Glutamatergic neuron (in vitro differentiated cells): ENCODE measurements around the gene RHOF. TPM values are rescaled to one million over a fixed set of nuclear protein-coding genes. Genes with fewer than 3 reads are reported as not detected.

ENCODE experiments used
- DNase-seq: peaks from one replicate; pipeline ENCODE4 v3.0.0; 2022
- H3K27ac Mint-ChIP-seq: one replicate; pipeline ENCODE4 v1.8.0; 2020; ENCODE audit warnings: mild to moderate bottlenecking, mixed read lengths, inconsistent platforms; ENCODE audit not compliant: unreplicated experiment
- H3K27me3 Mint-ChIP-seq: one replicate; pipeline ENCODE4 v1.8.0; 2020; ENCODE audit warnings: mild to moderate bottlenecking, moderate library complexity, mixed read lengths, inconsistent platforms; ENCODE audit not compliant: unreplicated experiment
- H3K36me3 Mint-ChIP-seq: one replicate; pipeline ENCODE4 v1.8.0; 2020; ENCODE audit warnings: mild to moderate bottlenecking, mixed read lengths, inconsistent platforms; ENCODE audit not compliant: unreplicated experiment
- H3K4me1 Mint-ChIP-seq: one replicate; pipeline ENCODE4 v1.8.0; 2020; ENCODE audit warnings: mild to moderate bottlenecking, low read depth, mixed read lengths, inconsistent platforms; ENCODE audit not compliant: unreplicated experiment
- H3K4me3 Mint-ChIP-seq: one replicate; pipeline ENCODE4 v1.8.0; 2020; ENCODE audit warnings: mild to moderate bottlenecking, mixed read lengths, inconsistent platforms; ENCODE audit not compliant: unreplicated experiment
- H3K9me3 Mint-ChIP-seq: one replicate; pipeline ENCODE4 v1.8.0; 2020; ENCODE audit warnings: mild to moderate bottlenecking, moderate library complexity, mixed read lengths, inconsistent platforms; ENCODE audit not compliant: unreplicated experiment
- total RNA-seq: library from RNA; stranded (reverse); fragmentation: NEBNext Ultra II Directional; extraction: Animal tissue kit (Norgen Biotek cat#: 25700); gene quantifications from one replicate; pipeline ENCODE4 v1.2.1, GENCODE V29; 2021; ENCODE audit not compliant: unreplicated experiment
- TF ChIP-seq, protein P1 (sequence below): fragments of 200-600 bp; sonication (generic); IDR thresholded peaks from one replicate; pipeline ENCODE4 v1.5.0; 2021; ENCODE audit not compliant: partially characterized antibody, unreplicated experiment

The RHOF gene
- total RNA-seq, 1 donor from 2014 or later, result 31.1 TPM

DNA sequence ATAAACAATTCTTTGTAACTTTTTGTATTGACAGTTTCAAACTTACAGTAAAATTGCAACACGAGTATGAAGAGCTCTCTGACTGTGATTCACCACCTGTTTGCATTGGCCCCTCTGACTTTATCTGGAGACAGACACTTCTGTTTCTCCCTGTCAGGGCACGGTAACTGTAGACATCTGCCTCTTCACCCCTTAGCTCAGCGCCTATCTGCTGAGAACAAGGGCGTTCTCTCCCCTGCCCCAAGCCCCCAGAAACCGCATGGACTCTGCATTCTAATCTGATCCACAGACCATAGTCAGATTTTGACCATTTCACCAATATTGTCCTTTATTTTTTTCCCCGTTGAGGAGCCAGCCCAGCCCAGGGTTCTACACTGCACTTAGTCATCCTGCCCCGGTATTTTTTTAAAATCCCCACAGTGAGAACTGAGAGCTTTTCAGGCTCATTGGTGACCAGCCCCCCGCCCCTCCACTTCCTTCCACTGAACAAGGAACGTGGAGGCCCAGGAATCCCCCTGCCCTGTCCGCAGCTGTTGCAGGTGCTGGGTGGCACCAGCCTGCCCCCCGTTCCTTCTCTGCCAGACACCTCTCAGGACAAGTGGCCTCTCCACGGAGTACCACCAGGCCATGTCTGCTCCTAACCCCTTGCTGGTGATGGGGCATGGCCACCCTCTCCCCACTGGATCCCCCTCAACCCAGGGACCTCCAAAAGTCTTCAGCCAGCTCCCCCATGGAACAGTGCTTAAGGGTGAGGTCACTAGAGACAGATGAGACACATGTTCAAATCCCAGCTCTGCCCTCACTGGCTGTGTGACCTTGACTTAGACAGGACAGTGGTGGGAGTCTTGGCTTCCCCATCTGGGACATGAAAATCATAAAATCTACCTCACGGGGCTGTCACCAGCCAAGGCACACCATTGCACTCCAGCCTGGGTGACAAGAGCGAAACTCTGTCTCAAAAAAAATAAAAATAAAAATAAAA, 11.2 kb downstream of the RHOF start:
- Mint-ChIP-seq H3K36me3 (no peaks in the 10 kb centered on the region), H3K27me3 (peaks cover 27% of the 10 kb centered on the region), H3K9me3 (peaks cover 29% of the 10 kb centered on the region), H3K4me1 (peaks cover 18% of the 10 kb centered on the region), H3K27ac (peak overlapping the region; percentile 78), H3K4me3 (peak overlapping the region; percentile 25)
- no peak for DNase-seq
- TF ChIP-seq, protein P1, sequence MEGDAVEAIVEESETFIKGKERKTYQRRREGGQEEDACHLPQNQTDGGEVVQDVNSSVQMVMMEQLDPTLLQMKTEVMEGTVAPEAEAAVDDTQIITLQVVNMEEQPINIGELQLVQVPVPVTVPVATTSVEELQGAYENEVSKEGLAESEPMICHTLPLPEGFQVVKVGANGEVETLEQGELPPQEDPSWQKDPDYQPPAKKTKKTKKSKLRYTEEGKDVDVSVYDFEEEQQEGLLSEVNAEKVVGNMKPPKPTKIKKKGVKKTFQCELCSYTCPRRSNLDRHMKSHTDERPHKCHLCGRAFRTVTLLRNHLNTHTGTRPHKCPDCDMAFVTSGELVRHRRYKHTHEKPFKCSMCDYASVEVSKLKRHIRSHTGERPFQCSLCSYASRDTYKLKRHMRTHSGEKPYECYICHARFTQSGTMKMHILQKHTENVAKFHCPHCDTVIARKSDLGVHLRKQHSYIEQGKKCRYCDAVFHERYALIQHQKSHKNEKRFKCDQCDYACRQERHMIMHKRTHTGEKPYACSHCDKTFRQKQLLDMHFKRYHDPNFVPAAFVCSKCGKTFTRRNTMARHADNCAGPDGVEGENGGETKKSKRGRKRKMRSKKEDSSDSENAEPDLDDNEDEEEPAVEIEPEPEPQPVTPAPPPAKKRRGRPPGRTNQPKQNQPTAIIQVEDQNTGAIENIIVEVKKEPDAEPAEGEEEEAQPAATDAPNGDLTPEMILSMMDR, result no peak

- no peak for DNase-seq
- Mint-ChIP-seq H3K9me3 (peaks cover 26% of the 10 kb centered on the region), H3K27ac (peak overlapping the region; percentile 78), H3K27me3 (peaks cover 27% of the 10 kb centered on the region), H3K4me1 (peaks cover 18% of the 10 kb centered on the region), H3K36me3 (no peaks in the 10 kb centered on the region), H3K4me3 (peak overlapping the region; percentile 25)
- TF ChIP-seq, protein P1, result no peak
Measured at GRCh38 chr12:121781484-121781997, 11.9 kb downstream of the RHOF start.

GRCh38 chr12:121780429-121780828, 13.1 kb downstream of the RHOF start:
- Mint-ChIP-seq H3K36me3 (no peaks in the 10 kb centered on the region), H3K27ac (peak overlapping the region; percentile 62), H3K9me3 (peaks cover 25% of the 10 kb centered on the region), H3K4me1 (peaks cover 18% of the 10 kb centered on the region), H3K4me3 (no peak overlapping the region), H3K27me3 (peaks cover 23% of the 10 kb centered on the region)
- TF ChIP-seq, protein P1, result no peak
- no peak for DNase-seq

DNA sequence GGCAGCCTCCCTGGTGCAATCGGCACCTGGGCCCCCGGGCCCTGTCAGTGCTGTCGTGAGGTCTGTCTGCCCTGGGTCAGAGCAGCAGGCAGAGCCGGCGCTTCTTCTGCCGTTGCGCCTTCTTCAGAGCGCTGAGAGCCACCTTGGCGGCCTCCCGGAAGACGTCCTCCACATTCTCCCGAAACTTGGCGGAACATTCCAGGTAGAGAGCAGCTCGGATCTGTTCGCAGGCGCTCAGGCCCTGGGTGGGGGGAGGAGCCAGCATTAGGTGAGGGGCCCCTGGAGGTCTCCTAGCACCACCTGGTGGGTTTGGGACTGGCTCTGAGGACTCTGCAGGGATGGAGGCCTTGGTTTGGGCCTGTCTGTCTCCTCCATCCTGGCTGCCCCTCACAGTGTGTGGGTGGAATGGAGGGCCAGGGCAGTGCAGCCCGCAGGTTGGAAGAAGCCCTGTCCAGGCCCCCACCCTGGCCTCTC, 14.0 kb downstream of the RHOF start:
- Mint-ChIP-seq H3K9me3 (peaks cover 20% of the 10 kb centered on the region), H3K4me3 (no peak overlapping the region), H3K27me3 (peaks cover 21% of the 10 kb centered on the region), H3K27ac (no peak overlapping the region), H3K36me3 (no peaks in the 10 kb centered on the region), H3K4me1 (peaks cover 17% of the 10 kb centered on the region)
- no peak for DNase-seq
- TF ChIP-seq, protein P1, result no peak
